GM19099 (cell line): Measurements from ENCODE around the gene HDAC7.

Source experiments
- POLR2A ChIP-seq: IDR thresholded peaks from 3 replicates; pipeline ENCODE4 v1.6.1; 2011; ENCODE audit warnings: low read depth; ENCODE audit not compliant: insufficient read length; ENCODE audit errors: extremely low read depth

HDAC7 gene

DNA sequence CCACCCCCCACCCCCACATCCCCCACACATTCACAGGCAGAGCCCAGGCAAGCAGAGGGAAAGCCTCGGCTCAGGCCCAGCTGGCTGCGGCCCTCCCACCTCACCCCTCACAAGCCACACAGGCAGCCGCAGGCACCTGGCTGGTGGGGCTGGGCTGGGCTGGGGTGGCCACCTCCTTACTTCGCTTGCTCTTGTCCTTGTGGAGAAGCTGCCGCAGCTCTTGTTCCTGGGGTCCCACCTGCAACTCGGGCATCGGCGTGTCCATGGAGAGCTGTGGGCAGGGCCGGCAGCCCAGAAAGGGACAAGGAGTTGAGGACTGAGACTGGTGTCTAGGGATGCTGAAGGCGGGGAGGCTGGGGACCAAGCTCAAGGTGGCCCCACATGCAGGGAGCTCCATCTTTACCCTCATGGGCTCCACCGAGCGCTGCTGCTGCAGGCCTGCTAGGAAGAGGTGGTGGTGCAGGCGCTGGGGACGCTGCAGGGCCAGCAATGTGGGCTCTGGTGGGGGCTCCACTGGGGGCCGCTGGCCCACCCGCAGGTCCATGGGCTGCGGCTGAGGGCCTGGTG lies 21.2 kb downstream of the HDAC7 start:
- TF ChIP-seq POLR2A: no peak

DNA sequence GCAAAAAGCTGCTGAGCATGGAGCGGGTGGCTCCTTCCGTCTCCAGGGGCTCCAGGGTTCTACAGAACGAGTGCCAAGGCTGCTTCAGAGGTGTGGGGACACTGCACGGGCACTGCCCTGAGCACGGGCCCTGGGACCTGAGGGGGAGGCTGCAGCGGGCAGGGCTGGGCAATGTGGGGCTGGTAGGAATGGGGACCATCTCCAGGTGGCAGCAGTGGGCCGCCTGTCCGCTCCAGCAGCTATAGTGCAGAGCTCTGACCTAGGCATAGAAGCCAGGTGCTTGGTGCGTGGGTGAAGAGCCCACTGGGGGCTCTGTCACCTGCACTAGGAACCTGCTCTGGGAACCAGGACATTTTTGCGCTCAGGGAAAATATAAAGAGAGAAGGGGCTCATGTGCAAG lies 22.3 kb downstream of the HDAC7 start:
- TF ChIP-seq POLR2A: no peak

DNA sequence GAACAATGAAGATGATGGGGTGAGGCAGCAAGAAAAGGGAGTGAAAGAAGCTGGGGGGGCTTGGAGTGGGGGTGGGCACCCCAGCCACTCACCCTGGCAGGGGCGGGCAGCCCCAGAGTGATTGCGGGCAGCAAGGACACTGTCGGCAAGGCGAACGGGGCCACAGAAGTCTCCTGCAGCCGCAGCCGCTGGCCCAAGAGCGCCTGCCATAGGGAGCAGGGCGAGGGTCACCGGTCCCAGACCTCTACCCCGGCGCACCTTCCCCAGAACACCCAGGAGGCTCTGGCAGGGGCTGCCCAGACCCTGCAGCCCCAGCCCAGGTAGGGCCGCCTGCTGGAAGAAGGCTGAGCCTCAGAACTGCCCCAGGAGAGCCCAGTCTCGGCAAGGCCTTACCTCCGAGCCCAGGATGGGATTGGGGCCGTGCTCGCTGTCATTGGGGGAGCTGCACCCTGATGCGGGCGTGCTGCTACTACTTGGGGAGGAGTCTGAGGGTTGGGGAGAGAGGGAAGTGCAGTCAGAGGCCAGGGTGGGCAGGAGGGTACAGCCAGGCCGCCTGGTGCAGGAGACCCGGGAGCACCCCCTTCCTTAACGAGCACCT lies 23.8 kb downstream of the HDAC7 start:
- no peak for TF ChIP-seq POLR2A

DNA sequence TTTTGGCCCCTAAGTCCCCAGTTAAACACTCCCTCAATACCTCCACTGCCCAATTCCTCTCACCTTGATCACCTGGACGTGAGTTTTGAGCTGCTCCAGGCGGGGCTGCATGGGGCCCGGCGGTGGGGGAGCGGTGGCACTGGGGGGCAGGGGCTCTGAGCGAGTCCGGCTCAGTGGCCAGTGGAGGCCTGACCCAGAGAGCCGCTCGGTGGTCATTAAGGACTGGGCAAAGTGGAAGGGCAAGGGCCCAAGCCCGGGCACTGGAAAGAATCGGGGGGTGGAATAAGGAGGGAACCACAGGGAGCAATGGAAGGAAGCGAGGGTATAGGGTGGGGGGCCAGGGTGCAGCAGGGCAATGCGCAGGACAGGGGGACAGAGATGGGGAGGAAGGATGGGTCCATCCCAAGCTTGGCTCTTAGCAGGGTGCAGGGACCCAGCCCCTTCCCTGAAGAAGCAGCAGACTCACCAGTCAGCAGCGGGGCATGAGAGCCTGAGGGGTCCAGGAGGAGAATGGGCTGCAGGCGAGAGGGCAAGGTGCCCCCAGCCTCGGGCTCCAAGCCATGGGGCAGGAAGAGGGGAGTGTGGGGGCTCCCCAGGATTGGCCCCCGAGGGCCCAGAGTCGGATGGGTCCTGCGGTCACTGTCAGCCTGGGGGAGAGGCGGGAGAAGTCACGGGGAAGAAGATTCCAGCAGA lies 24.4 kb downstream of the HDAC7 start:
- TF ChIP-seq POLR2A: no peak

DNA sequence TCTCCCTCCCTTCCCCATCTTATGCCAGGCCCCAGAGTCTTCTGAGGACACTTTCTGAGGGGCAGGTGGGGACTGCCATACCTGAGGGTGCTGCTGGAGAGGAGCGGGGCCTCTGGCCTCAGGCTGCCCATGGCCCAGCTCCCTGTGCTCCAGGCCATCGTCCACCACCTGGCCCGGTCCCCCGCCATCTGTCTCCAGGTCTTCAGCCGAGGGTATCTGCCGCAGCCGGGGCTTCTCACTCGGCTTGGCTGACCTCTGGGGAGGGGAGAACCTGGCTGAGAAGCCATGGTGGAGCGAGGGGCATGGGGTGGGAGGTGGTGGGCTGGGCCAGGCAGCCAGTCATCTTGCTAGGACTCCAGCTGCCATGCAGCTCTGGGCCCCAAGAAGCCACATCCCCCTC lies 25.0 kb downstream of the HDAC7 start:
- no peak for TF ChIP-seq POLR2A

DNA sequence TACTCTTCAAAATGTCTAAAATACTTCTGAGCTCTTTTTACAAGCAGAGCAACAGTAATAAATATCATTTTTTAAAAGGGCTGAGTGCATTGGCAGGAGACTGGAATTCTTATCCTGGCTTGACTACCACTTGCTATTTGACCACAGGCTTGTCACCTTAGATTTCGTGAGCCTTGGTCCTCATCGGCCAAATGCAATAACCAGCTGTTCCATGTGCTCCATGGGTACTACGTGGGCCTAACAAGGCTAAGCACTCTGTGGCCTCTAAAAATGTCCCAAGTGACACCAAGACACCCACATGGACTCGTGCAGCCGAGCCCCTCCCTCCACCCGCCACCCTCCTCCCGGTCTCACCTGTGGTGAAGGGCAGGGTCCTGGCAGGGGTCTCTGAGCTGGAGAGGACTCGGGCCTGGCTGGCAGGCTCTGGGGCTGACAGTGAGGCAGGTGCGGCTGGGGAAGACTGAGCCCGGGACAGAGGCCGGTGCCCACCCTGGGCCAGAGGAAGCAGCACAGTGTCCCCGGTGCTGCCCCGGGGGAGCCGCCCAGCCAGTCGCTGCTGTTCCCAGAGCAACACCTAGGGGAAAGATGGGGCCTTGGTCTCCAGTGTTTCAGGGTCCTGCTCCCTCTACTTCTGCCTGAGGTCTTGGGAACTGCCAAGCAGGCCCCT lies 26.6 kb downstream of the HDAC7 start:
- TF ChIP-seq POLR2A: no peak

DNA sequence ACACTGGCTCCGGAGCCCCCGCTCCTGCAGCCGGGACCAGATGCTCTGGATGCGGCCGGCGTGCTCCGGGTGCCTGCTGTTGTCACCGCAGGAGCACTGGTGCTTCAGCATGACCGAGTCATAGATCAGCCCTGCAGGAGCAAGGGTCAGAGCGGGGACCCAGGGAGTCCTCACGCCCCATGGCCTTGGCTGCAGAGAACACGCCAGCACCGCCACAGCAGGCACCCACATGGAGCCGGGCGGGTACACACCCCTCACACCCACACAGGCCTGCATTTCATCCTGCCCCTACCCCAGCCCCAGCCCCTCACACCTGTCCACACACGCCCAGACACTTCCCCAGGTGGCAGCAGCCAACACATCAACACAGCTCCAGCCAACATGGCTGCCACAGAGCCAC lies 27.8 kb downstream of the HDAC7 start:
- TF ChIP-seq POLR2A: no peak

DNA sequence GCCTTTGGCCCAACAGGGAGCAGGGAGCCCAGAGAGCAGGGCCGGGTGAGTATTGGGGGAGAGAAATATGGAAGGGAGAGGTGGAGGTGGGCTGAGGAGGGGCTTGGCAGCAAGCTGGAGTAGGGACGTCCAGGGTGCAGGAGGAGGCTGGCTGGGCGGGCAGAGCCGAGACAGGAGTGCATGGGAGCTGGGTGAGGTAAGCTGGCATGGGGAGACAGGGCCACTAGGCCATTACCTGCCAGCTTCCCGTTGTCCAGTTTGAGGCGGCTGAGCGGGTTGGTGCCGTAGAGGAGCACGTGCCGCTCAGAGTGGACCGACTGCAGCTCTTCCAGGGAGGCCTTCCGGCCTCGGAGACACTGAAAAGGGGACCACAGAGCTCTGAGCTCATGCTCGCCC lies 28.4 kb downstream of the HDAC7 start:
- TF ChIP-seq POLR2A: no peak

DNA sequence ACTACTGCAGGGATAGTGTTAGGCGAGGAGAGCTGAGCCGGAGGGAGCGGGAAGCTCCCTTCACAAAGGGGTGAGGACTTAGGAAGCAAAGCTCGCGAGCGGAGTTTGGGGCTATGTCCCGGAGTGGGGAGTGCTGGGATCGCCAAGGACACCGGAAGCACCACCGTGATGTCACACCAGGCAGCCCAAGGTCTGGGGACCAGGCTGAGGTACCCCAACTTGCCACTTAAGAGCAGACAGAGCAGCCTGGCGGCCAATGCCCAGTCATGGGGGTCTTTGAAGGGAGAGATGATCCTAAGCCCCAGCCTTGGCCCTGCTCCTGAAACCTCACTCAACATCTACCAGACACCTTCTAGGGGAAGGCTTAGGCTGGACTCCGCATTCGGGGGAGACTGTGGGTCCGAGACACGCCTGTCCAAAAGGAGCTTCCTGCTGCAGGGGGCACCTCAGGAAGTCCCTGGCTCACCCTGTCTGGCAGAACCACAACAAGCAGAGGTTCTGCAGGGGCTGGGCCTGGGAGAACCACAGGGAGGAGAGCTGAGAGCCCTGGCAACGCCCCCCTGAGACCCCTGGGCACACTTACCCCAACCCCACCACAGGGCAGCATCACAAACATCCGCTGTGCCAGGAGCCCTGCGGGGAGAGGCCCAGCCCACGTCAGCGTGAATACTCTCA lies 28.9 kb downstream of the HDAC7 start:
- TF ChIP-seq POLR2A: no peak

DNA sequence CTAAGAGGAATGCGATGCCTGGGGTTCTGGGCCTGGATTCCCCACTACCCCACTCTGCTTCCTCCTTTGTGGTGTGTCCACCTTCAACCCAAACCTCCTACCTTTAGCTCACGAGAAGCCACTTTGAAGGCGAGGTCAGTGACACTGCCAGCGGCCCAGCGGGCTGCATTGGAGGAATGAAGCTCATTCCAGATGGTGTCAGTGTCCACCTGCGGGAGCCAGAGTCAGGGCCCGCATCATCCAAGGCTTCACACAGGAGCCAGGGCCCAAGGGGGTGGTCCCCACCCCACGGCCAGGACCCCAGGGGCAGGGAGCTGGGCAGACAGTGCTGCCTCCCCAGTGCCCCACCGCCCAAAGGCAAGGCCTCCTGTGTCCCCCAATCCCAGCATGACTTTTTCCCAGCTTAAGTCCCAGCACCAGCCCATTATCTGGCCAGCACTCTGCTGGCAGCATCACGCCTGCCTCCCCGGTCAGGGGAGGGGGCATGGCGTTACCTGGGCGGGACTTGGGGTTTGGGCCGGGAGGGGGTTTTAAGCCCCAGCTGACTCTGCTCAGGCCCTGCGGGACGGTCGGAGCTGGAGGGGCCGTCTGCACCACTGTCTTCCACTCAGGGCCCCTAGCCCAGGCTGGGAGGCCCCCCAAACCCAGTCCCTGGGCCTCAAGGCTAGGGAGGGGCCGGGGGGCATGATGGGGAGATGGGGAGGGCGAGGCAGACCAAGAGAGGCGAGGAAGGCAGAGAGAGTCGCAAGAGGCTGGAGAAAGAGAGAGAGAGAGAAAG lies 29.8 kb downstream of the HDAC7 start:
- no peak for TF ChIP-seq POLR2A

DNA sequence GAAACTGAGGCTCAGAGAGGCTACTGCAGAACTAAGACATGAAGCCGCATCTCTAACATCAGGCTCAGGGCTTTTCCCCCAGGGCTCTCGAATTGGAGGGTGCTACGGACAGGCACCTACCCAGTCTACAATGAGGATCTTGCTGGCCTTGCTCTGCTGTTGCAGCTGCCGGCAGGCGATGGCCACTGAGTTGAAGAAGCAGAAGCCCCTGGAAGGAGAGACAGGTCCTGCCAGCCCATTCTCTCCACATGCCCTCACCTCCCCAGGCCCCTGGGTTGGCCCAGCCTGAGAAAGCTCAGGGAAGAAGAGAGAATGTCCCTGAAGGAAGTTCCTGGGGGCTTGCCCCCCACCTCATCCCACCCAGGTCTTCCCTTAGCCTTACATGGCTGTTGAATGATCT lies 30.6 kb downstream of the HDAC7 start:
- TF ChIP-seq POLR2A: no peak

DNA sequence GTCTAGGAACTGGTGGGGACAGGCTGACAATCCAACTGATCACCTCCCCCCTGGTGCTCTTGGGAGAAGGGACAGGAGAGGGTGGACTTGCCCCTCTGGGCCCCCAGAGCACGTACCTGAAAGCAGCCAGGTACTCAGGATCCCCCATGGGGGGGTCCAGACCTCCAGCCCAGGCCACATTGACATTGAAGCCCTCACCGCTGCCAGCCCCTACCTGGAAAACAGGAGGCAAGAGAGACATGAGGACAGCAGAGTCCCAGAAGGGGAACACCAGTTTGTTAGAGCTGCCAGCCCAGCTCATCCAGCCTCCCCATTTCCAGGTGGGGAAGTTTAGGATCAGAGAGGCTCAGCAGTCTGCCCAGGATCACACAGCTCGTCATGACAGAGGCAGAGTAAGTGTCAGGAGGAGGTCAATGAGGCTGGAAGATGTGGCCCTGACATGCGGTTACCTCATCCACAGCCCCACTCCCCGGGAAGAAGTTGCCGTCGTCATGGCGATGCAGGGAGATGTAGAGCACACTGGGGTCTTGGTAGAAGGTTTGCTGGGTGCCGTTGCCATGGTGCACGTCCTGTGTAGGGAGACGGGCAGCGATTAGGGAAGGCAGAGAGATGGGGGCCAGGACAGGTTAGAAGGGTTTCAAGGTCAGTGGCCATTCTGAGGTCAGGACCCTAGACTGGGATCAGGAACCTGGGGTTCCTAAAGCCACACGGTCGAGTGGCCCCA lies 31.9 kb downstream of the HDAC7 start:
- TF ChIP-seq POLR2A: no peak

DNA sequence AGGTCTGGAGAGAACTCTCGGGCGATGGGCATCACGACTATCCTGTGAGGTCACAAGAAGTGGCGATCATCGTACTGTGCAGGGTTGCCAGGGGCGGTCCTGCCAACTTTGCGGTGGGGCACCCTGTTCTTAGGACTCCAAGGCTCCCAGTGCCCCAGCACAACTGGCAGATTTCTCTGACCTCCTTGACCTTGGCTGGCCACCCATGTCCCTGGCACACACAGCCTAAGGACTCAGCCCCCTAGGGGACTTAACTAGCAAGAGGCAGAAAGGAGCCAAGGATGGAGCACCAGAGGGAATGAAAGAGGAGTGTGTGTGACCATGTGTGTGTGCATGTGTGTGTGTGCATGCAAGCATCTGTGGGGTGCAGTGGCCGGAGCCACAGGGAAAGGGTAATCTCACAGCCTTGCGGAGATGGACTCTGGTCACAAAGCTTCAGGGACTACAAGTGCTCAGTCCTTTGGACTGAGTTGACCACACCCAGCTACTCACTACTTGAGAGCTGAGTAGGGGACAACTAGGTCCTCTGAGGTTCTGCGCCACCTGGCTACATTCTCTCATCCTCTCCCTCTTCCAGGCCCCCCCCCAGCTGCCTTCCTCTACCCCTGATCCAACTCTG lies 32.9 kb downstream of the HDAC7 start:
- no peak for TF ChIP-seq POLR2A

DNA sequence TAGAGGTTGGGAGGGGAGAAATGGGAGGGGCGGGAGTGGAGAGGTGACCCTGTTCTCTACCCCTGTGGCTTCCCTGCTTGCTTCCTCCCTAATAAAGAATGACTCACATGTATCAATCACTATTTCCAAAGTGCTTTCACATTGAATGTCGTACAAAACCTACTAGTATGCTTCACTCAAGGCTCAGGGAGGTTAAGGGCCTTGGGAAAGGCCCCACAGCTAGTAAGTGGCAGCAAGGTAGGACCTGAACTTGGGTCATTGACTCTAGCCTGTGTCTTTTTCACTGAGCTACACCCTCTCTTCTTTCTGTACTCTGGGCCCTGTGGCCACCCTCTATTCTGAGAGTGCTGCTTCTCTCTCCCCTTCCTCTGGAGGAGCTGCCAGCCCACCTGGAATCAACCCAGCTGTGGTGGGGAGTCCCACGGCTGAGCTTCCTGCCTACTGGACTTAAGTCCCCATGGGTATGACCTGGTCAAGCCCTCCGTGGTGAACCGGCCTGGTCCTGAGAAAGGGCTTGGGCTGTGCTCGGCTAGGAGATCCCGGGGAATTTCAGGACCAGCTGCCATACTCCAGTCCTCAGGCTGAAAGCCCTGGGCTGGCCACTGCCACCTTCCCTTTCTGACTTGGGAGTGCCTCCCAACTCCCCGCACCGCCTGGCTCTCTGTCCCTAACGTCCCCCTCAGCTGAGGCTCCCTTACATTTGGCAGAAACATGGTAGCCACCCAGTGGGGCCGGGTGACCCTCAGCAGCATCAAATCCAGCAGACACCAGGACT lies 33.6 kb downstream of the HDAC7 start:
- no peak for TF ChIP-seq POLR2A
